Tibial nerve (tissue), 4 donors: ENCODE measurements around the gene STAT3. TPM values are rescaled to one million over a fixed set of nuclear protein-coding genes. Genes with fewer than 3 reads are reported as not detected.

Source experiments
- DNase-seq, 2 donors: peaks; one replicate each; pipeline ENCODE4 v3.0.0-alpha.2; 2019; ENCODE audit warnings: low spot score in 2 of 2
- H3K27ac ChIP-seq, 4 donors: fragments of 200-600 bp; sonication (generic) in 3 of 4; one replicate each; pipeline ENCODE4 v1.5.1; 2017 to 2019; ENCODE audit warnings: mild to moderate bottlenecking in 1 of 4
- H3K27me3 ChIP-seq, 2 donors: fragments of 200-600 bp; sonication (generic) in 1 of 2; one replicate each; pipeline versions ENCODE4 v1.5.1 to v1.6.0; 2017 to 2019
- H3K36me3 ChIP-seq, 3 donors: fragments of 200-600 bp; sonication (generic); one replicate each; pipeline ENCODE4 v1.5.1; 2018 to 2019
- H3K4me1 ChIP-seq, 4 donors: fragments of 200-600 bp; sonication (generic) in 3 of 4; one replicate each; pipeline ENCODE4 v1.5.1; 2017 to 2019
- H3K4me3 ChIP-seq, 4 donors: fragments of 200-600 bp; sonication (generic) in 3 of 4; one replicate each; pipeline ENCODE4 v1.5.1; 2017 to 2019; ENCODE audit warnings: mild to moderate bottlenecking in 1 of 4, moderate library complexity in 1 of 4
- H3K9me3 ChIP-seq, 4 donors: fragments of 200-600 bp; sonication (generic) in 3 of 4; one replicate each; pipeline ENCODE4 v1.5.1; 2017 to 2019
- CTCF ChIP-seq, 5 experiments: fragments of 200-600 bp in 3 of 5; fragments of 450-650 bp in 2 of 5; sonication (generic) in 3 of 5; IDR thresholded peaks; one replicate each; pipeline ENCODE4 v1.5.1; 2016 to 2019; ENCODE audit warnings: antibody characterized with exemption in 5 of 5, mild to moderate bottlenecking in 3 of 5, moderate library complexity in 2 of 5
- EP300 ChIP-seq, 2 donors: sonication (generic); formaldehyde crosslinking; IDR thresholded peaks; one replicate each; pipeline ENCODE4 v1.6.1; 2017; ENCODE audit warnings: antibody characterized with exemption in 2 of 2, mild to moderate bottlenecking in 1 of 2
- POLR2A ChIP-seq, 2 donors: fragments of 450-650 bp; IDR thresholded peaks; one replicate each; pipeline ENCODE4 v1.6.1; 2017; ENCODE audit warnings: antibody characterized with exemption in 2 of 2, mild to moderate bottlenecking in 2 of 2, moderate library complexity in 2 of 2
- WGBS, 2 donors: methylation state at CpG; one replicate each; pipeline ENCODE4 v1.1.5; 2018; 5-methylcytosine and 5-hydroxymethylcytosine counted together
- total RNA-seq, 4 donors: library from RNA; depleted of rRNA; stranded (reverse); fragments of >200 nt; gene quantifications; one replicate each; pipeline ENCODE4 v1.1.0, GENCODE V29; 2016

Gene STAT3
- total RNA-seq, 4 donors from 2014 or later = 133 to 322 (median 188) TPM

- 71 to 76% methylated on average over 6 to 7 of the region's 7 CpGs for WGBS, 2 donors
- TF ChIP-seq POLR2A (IDR thresholded peaks at IDR 0.05) = no peak
- TF ChIP-seq CTCF (IDR thresholded peaks at IDR 0.05) = no peak
- TF ChIP-seq EP300 (IDR thresholded peaks at IDR 0.05) = no peak
- no peaks in the 10 kb centered on the region for H3K36me3 ChIP-seq
- peak overlapping the region in 1 of 4 donors; percentile 0 for H3K27ac ChIP-seq
- peaks cover 0 to 32% (median 16%) of the 10 kb centered on the region in 4 donors for H3K4me1 ChIP-seq
- no peak overlapping the region for H3K4me3 ChIP-seq
- H3K9me3 ChIP-seq = no peaks in the 10 kb centered on the region
- DNase-seq = no peak
- H3K27me3 ChIP-seq = no peaks in the 10 kb centered on the region
These were observed 104.8 kb downstream of the STAT3 start for GRCh38 chr17:42283241-42284023.

- TF ChIP-seq POLR2A (IDR thresholded peaks at IDR 0.05) = no peak
- no peak for TF ChIP-seq EP300 (IDR thresholded peaks at IDR 0.05)
- no peak for TF ChIP-seq CTCF (IDR thresholded peaks at IDR 0.05)
- Histone ChIP-seq H3K27ac (peak overlapping the region in 1 of 4 donors; percentile 0), H3K36me3 (no peaks in the 10 kb centered on the region), H3K27me3 (no peaks in the 10 kb centered on the region), H3K9me3 (no peaks in the 10 kb centered on the region), H3K4me3 (no peak overlapping the region), H3K4me1 (peaks cover 0 to 27% (median 15%) of the 10 kb centered on the region in 4 donors)
- 73 to 74% methylated on average over 6 of the region's 6 CpGs for WGBS, 2 donors
- no peak for DNase-seq
These were observed 105.7 kb downstream of the STAT3 start for GRCh38 chr17:42282478-42283080.

GRCh38 chr17:42281571-42282096 lies 106.6 kb downstream of the STAT3 start:
- WGBS, 2 donors = 76 to 77% methylated on average over 7 of the region's 7 CpGs
- H3K27me3 ChIP-seq = no peaks in the 10 kb centered on the region
- DNase-seq = no peak
- no peaks in the 10 kb centered on the region for H3K9me3 ChIP-seq
- H3K4me3 ChIP-seq = no peak overlapping the region
- TF ChIP-seq CTCF (IDR thresholded peaks at IDR 0.05) (no peak), POLR2A (IDR thresholded peaks at IDR 0.05) (no peak), EP300 (IDR thresholded peaks at IDR 0.05) (no peak)
- no peak overlapping the region for H3K27ac ChIP-seq
- no peaks in the 10 kb centered on the region for H3K36me3 ChIP-seq
- peaks cover 0 to 26% (median 8%) of the 10 kb centered on the region in 4 donors for H3K4me1 ChIP-seq

- TF ChIP-seq CTCF (IDR thresholded peaks at IDR 0.05) (no peak), EP300 (IDR thresholded peaks at IDR 0.05) (no peak), POLR2A (IDR thresholded peaks at IDR 0.05) (no peak)
- WGBS, 2 donors = 78 to 79% methylated on average over 4 of the region's 4 CpGs
- H3K9me3 ChIP-seq = no peaks in the 10 kb centered on the region
- DNase-seq = no peak
- H3K27me3 ChIP-seq = no peaks in the 10 kb centered on the region
- H3K36me3 ChIP-seq = no peaks in the 10 kb centered on the region
- H3K4me3 ChIP-seq = no peak overlapping the region
- peaks cover 0 to 19% (median 3%) of the 10 kb centered on the region in 4 donors for H3K4me1 ChIP-seq
- no peak overlapping the region for H3K27ac ChIP-seq
These were observed 108.2 kb downstream of the STAT3 start for GRCh38 chr17:42279776-42280630.
